Muscle of leg (tissue), 11 donors: ENCODE results near the gene MPG. TPM values are rescaled to one million over a fixed set of nuclear protein-coding genes. Genes with fewer than 3 reads are reported as not detected.

Experiments
- DNase-seq: peaks from one replicate; pipeline ENCODE4 v3.0.0; 2013
- H3K27ac ChIP-seq: one replicate; pipeline ENCODE4 v1.5.1; 2013; ENCODE audit warnings: mild to moderate bottlenecking, low read length, control low read depth
- H3K27me3 ChIP-seq: one replicate; pipeline ENCODE4 v1.6.1; 2013; ENCODE audit warnings: low read length; ENCODE audit not compliant: control insufficient read depth, insufficient read depth
- H3K36me3 ChIP-seq: one replicate; pipeline ENCODE4 v1.6.1; 2013; ENCODE audit warnings: low read length; ENCODE audit not compliant: control insufficient read depth, insufficient read depth
- H3K4me1 ChIP-seq: one replicate; pipeline ENCODE4 v1.6.1; 2013; ENCODE audit warnings: low read length; ENCODE audit not compliant: control insufficient read depth, insufficient read depth
- H3K4me3 ChIP-seq: one replicate; pipeline ENCODE4 v1.5.1; 2013; ENCODE audit warnings: low read length, control low read depth
- H3K9me3 ChIP-seq: replicated peaks from 2 replicates; pipeline ENCODE4 v1.6.1; 2013; ENCODE audit warnings: low read depth, low read length; ENCODE audit not compliant: control insufficient read depth
- WGBS: methylation state at CpG from one replicate; pipeline ENCODE4 v1.1.5; 2013; ENCODE audit warnings: missing lambda C conversion rate; ENCODE audit not compliant: insufficient coverage; 5-methylcytosine and 5-hydroxymethylcytosine counted together
- polyA plus RNA-seq, 8 donors: library from polyadenylated mRNA; unstranded; fragments of 120-200 nt; gene quantifications; one replicate each; pipeline versions ENCODE4 v1.2.1 to v1.2.3, GENCODE V29; 2013; ENCODE audit warnings: inconsistent platforms in 1 of 8, low replicate concordance in 1 of 8; ENCODE audit not compliant: insufficient read length in 8 of 8, insufficient read depth in 1 of 8
- total RNA-seq: library from RNA; stranded (reverse); fragments of 120-200 nt; gene quantifications from one replicate; pipeline ENCODE4 v1.2.4, GENCODE V29; 2013

The MPG gene
- total and polyA plus RNA-seq, 9 donors, result 24.2 to 39.0 (median 32.5) TPM

DNA sequence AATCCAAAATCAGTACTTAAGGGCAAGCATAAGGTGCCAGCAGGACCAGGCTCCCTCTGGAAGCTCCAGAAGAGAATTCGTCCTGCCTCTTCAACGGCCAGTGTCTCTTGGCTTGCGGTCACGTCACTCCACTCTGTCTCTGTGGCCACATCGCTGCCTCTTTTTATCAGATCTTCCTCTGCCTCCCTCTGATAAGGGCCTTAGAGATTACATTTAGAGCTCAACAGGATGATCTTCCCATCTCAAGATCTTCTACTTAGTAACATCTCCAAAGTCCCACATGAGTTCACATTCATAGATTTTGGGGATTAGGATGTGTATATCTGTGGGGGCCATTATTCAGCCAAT lies 16.9 kb downstream of the MPG start:
- Histone ChIP-seq H3K4me3 (no peak overlapping the region), H3K27me3 (no peaks in the 10 kb centered on the region), H3K4me1 (peaks cover 15% of the 10 kb centered on the region), H3K9me3 (no peaks in the 10 kb centered on the region), H3K27ac (no peak overlapping the region), H3K36me3 (peaks cover 61% of the 10 kb centered on the region)
- DNase-seq, result no peak
- WGBS, result 93% methylated on average over 4 of the region's 5 CpGs

DNA sequence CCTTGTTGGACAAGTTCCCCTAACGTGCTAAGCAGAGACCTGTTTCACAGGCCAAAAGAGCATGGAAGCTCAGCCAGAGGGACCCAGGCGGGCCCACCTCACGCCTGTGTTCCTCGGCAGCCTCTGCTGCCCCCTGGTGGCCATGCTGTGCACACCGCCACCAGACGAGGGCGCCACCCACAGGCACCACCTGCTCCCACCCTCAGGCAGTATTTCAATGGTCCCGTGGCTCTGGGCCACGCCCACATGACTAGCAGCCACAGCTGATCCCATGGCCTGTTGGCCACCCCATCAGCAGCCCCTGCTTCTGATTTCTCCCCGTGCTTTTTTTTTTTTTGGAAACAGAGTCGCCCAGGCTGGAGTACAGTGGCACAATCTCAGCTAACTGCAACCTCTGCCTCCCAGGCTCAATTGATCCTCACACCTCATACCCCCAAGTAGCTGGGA lies 18.9 kb downstream of the MPG start:
- H3K36me3 ChIP-seq, result peaks cover 62% of the 10 kb centered on the region

DNA sequence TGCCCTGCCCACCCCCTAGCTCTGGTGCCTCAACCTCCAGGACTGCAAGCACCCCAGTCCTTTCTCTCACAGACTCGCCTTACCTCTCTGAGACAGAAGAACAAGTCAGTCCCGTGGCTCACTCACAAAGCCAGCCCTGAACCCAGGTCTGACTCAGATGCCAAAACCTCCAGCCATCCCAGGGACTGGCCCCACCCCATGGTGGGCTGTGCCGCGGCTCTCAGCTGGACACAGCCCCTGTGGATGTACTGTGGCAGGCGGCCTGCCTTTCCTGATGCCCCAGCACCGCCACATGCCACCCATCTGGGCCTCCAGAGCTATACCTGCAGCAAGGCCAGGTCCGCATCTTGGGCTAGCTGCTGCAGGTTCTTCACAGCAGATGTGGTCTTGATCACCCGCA lies 19.8 kb downstream of the MPG start:
- Histone ChIP-seq H3K27ac (no peak overlapping the region), H3K9me3 (no peaks in the 10 kb centered on the region), H3K27me3 (no peaks in the 10 kb centered on the region), H3K4me1 (peaks cover 25% of the 10 kb centered on the region), H3K4me3 (no peak overlapping the region), H3K36me3 (peaks cover 58% of the 10 kb centered on the region)
- WGBS, result 86% methylated on average over 8 of the region's 8 CpGs
- DNase-seq, result peak; percentile 10

More for the DNA sequence above, 18.9 kb downstream of the MPG start:
- Histone ChIP-seq H3K4me1 (peaks cover 18% of the 10 kb centered on the region), H3K27ac (no peak overlapping the region), H3K27me3 (no peaks in the 10 kb centered on the region), H3K9me3 (no peaks in the 10 kb centered on the region), H3K4me3 (no peak overlapping the region)
- WGBS, result 6% methylated on average over 11 of the region's 11 CpGs
- DNase-seq, result peak; percentile 89

DNA sequence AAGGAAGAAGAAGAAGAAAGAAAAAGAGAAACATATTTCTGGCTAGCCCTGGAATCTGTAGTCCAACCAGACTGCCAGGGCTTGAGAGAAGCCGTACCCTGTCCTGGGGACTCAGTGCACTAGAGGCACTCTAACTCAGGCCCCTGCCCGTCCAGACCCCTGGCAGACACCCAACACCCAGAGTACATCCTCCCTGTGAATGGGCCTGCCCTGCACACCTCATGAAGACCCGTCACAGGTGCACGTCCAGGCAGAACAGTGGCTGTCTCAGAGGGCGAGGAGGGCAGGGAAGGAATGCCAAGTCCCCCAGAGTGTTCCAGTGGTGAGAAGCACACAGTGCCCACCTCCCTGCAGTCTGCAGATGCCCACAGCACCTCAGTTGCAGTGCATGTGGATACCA lies 23.0 kb downstream of the MPG start:
- no peak overlapping the region for H3K27ac ChIP-seq
- H3K36me3 ChIP-seq, result peaks cover 60% of the 10 kb centered on the region
- WGBS, result 91% methylated on average over 4 of the region's 5 CpGs
- no peaks in the 10 kb centered on the region for H3K9me3 ChIP-seq
- H3K4me1 ChIP-seq, result peaks cover 29% of the 10 kb centered on the region
- H3K4me3 ChIP-seq, result no peak overlapping the region
- no peaks in the 10 kb centered on the region for H3K27me3 ChIP-seq
- DNase-seq, result peak; percentile 16

DNA sequence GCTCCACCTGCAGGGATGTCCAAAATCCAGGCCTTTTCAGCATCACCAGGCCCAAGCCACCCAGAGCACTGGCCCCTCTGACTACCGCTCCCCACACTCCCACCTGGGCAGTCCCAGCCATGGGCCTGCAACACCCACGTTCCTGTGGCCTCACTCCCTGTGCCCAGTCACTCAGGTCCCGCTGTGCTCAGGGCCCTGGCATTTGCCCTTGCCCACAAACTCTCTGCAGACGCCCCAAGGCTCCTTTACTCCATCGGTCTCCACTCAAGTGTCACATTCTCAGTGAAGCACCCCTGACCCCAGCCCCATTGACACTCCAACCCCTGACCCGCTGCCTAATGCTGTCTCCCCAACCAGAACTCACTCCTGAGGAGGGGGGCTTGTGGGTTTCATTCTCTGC lies 23.6 kb downstream of the MPG start:
- Histone ChIP-seq H3K4me1 (peaks cover 28% of the 10 kb centered on the region), H3K9me3 (no peaks in the 10 kb centered on the region), H3K36me3 (peaks cover 55% of the 10 kb centered on the region), H3K27me3 (no peaks in the 10 kb centered on the region), H3K27ac (no peak overlapping the region), H3K4me3 (no peak overlapping the region)
- 87% methylated on average over 3 of the region's 6 CpGs for WGBS
- DNase-seq, result no peak

DNA sequence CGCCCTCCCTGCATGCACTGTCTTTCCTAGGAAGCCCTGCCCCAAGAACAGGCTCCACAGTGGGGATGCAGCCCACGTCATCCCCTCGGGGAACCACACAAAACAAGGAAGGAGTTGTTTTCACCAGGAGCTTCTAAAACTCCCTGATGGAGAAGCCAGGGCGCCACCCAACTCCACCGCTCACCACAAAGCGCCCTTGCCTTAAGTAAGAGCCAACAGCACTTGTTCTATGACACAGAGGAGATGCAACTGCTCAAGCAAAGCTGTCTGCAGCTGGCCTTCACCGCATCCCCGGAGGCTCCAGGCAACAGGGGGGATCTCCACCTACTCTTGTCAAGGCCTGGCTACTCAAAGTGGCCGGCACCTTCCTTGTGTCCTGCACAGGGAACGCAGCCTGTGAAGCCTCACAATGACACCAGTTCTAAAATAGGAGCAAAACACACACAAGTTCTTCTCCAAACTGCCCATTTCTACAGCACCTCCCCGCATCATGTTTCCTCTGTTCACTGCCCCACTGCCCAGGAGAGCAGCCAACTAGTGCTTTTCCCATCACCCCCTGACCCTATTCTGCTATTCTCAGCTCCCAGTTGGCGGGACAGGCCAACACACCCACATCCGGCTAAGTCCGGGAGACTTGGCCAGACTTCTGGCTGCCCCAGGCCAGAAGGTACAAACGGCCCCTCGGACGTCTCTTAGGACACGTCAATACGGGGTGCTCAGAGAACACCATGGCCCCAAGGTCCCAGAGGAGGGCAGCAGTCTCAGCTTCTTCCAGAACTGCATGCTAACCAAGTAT lies 24.2 kb downstream of the MPG start:
- WGBS, result 71% methylated on average over 18 of the region's 19 CpGs
- H3K27me3 ChIP-seq, result no peaks in the 10 kb centered on the region
- peaks cover 58% of the 10 kb centered on the region for H3K36me3 ChIP-seq
- peaks cover 23% of the 10 kb centered on the region for H3K4me1 ChIP-seq
- DNase-seq, result peak; percentile 57
- no peak overlapping the region for H3K4me3 ChIP-seq
- no peaks in the 10 kb centered on the region for H3K9me3 ChIP-seq
- peak overlapping the region; percentile 25 for H3K27ac ChIP-seq

DNA sequence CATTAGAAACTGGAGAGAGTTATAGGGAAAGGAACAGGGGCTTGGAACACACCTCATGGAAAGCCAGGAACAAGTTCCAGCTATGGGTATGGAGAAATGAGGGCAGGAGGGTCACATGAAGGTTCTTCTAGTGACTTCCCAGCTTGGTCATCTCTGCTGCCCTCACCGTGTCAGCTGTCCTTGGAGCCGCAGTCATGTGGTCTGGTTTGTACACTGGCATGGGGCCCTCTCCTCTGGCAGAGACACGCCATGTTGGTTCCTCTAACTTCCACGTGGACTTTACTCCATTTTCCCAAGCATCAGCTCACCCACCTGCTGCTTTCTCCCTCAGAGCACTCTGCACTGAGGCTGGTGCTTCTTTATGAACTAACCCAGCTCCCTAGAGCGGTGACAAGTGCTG lies 26.3 kb downstream of the MPG start:
- 89% methylated on average over 5 of the region's 5 CpGs for WGBS
- Histone ChIP-seq H3K9me3 (no peaks in the 10 kb centered on the region), H3K4me1 (peaks cover 20% of the 10 kb centered on the region), H3K36me3 (peaks cover 48% of the 10 kb centered on the region), H3K27me3 (no peaks in the 10 kb centered on the region), H3K27ac (no peak overlapping the region), H3K4me3 (no peak overlapping the region)
- no peak for DNase-seq

DNA sequence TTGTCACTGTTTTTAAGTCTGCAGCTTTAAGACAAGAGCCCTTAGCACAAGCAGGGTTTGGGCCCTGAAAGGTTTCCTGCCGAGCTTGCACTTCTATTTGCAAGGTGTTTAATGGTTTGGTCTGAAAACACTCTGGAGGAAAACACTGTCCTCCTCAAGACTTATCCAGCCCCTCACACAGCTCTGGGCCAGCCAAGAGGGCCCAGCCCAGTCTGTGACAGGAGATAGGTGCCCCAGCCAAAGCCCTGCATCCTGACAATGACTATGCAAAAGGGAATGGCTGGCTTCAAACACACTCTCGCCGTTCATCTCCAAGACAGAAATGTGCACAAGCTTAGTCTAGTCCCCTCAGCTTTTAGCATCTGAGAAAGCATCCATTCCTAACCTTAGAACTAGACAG lies 26.9 kb downstream of the MPG start:
- DNase-seq, result no peak
- Histone ChIP-seq H3K27me3 (no peaks in the 10 kb centered on the region), H3K36me3 (peaks cover 51% of the 10 kb centered on the region), H3K4me1 (peaks cover 20% of the 10 kb centered on the region), H3K27ac (no peak overlapping the region), H3K9me3 (no peaks in the 10 kb centered on the region), H3K4me3 (no peak overlapping the region)
- 73% methylated on average over 2 of the region's 3 CpGs for WGBS

DNA sequence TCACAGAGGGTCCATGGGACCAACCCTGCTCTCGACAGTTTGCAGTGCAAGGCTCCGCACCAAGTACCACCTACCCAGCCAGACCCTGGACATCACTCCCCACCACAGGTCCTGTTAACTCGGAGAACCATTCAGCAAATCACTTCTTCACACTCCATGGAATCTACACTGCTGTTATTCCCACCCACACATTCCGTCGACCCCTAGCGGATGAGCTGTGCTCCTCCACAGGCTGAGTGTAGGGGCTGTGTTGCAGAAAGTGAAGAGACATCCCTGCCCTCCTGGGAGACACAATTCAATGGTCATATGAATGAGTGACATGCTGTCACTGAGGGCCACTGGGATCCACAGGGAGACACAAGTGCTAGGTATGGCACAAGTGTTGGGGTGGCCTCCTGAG lies 27.5 kb downstream of the MPG start:
- H3K36me3 ChIP-seq, result peaks cover 50% of the 10 kb centered on the region
- no peak for DNase-seq

DNA sequence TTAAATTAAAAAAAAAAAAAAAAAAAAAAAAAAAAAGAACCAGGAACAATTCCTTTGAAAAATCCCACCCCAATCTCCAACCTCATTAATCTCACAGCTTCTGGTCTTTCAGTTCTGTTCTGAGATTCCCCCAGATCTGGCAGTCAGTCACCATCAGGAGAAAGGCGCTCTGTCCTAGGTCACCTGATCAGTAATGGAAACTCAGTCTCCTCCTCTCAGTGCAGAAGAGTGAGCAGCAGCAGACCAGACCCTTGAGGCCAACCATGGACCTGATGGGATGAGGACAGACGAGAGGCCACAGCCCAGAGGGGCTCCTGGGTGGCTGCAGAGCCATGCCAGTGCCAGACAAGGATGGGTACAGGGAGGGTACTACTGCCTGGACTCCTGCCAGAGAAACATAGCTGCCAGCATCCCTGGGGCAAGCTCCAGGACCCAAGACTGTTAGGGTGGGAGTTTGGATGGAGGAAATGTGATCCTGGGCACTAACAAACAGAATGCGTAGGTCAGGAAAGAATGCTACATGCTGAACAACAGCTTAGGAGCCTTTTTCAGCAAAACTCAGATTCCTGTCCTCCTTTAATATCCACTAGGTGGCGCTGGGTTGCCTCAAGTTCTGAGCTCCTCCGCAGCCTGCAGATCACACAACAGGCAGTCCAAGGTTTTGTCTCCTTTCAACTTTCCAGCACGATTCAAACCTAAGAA lies 28.7 kb downstream of the MPG start:
- H3K4me3 ChIP-seq, result no peak overlapping the region
- no peak overlapping the region for H3K27ac ChIP-seq
- DNase-seq, result peak; percentile 89
- peaks cover 16% of the 10 kb centered on the region for H3K4me1 ChIP-seq
- no peaks in the 10 kb centered on the region for H3K9me3 ChIP-seq
- H3K27me3 ChIP-seq, result no peaks in the 10 kb centered on the region
- WGBS, result 12% methylated on average over 5 of the region's 6 CpGs
- peaks cover 50% of the 10 kb centered on the region for H3K36me3 ChIP-seq

More for the DNA sequence above, 27.5 kb downstream of the MPG start:
- Histone ChIP-seq H3K27ac (no peak overlapping the region), H3K4me3 (no peak overlapping the region), H3K27me3 (no peaks in the 10 kb centered on the region), H3K9me3 (no peaks in the 10 kb centered on the region), H3K4me1 (peaks cover 20% of the 10 kb centered on the region)
- WGBS, result 100% methylated on average over 2 of the region's 6 CpGs
